Activated CD8-positive, alpha-beta memory T cell treated with anti-CD3 and anti-CD28 coated beads, Interleukin-2, amount 50 U/mL, for 1 hour (primary cell): Measurements from ENCODE around the gene SLC15A5.

Experiments
- DNase-seq: peaks from one replicate; pipeline ENCODE4 v3.0.0-alpha.2; 2020; ENCODE audit errors: extremely low read depth

Gene SLC15A5

DNA sequence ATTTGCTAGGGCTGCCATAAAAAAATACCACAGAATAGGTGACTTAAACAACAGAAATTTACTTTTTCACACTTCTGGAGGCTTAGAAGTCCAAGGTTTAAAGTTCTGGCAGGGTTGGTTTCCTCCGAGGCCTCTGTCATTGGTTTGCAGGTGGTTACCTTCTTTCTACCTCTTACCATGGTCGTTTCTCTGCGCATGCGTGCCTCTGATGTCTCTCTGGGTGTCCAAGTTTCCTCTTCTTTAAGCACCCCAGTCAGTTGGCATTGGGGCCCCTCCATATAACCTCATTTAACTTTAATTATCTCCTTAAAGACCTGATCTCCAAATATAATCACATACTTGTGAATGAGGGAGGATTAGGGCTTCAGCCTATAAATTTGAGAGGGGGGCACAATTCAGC, 103.2 kb downstream of the SLC15A5 start:
- no peak for DNase-seq

DNA sequence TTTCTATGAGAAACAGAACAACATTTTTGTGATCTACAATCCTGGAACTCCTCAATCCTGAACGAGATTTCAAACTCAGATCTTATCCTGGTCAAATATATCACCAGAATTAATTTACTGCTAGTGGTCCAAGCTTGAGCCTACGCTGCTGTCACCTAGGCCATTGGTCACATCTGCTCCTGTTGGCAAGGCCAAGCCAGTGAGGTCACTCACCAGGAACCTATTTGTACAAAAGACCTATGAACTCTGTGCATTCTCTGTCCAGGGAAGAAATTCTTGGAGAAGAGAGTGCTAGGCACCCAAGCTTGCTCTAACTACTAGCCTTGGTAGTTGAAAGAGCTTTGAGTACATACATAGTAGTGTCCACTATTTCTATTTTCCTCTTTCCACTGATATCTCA, 106.1 kb downstream of the SLC15A5 start:
- DNase-seq = no peak

DNA sequence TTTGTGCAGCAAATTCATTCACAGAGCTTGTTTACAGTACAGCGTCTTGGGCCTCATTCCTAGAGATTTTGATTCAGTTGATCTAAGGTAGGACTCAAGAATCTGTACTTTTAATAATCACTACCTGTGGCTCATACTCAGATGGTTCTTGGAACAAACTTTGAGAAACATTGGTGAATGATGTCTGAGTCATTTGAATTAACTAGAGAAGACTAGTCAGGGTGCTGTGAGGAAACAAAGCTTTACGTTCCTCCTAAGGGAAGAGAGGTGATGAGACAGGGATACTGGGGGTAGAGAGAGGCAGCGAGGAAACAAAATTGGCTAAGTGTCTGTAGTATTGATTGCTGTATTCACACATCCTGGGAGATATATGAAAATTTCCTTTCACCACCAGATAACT, 109.4 kb downstream of the SLC15A5 start:
- DNase-seq = no peak

DNA sequence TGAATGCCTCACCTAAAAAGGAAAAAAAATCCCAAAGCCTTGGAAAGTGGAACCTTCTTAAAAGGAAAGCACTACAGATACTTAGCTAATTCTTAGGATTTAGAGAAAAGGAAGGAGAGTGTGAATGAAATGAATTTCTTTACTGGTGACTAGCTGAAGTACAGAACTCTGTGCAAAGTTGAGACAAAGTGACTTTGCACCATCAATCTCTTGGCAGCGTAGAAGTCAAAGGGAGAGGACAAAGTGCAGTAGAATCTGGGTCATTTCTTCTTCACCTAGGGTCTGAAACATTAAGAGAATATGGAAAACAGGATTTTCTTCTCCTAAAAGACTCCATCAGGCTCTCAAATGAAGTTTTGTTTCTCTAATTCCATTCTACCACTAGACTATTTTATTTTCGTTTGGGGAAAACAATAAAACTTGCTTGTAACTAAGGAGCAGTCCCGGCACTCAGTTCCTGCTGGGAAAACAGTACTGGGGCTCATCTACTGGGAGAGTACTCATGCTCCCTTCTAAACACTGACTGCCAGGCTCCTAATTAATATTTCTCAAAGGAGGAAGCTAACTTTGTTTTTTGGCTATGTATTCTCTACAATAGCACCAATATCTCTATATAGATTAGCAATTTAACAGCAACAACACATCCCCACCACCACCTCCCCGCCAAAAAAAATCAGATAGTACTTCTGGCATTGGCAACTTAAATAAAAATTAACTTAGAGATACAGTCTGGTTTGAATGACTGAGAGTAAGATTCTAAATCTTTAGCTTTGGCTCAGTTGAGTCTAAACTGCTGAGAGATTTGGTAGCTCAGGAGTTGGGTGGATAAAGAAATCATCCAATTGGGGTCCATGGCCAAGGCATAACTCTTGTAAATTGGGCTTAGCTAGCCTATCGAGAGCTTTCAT, 110.7 kb downstream of the SLC15A5 start:
- DNase-seq = no peak

DNA sequence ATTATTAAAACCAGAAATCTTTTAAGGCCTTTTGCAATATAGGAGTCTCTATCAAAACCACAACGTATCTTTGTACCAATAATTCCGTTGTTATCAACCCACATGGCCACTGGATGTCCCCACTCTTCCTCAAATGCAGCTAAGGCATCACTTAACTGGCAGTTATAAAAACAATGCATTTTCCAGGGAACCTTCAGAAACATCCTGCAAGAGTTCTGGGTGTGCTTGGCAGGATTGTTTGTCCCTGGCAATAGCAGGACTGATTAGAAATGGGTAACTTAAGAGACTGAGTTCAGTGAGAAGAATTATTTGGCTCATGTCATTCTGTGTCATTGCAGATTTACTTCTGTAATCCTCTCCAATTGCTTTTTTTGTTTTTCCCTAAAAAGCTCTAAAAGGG, 112.0 kb downstream of the SLC15A5 start:
- no peak for DNase-seq

DNA sequence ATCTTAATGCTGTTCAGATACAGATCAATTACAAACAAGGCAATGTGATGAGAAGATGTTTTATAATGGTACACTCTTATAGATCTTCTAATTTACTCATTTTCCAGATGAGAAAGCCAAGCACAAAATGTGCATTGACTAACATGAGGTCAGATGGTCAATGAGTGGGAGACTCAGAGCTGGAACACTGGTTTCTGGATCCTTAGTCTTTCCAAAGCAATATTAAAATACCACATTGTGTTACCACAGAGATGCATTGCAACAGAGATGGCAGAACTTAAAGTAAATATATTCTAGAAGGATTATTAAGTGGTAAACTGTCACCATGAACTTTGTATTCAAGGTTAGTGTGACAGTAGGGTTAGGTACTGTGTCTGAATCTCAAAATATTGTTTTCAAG, 113.6 kb downstream of the SLC15A5 start:
- DNase-seq = no peak

DNA sequence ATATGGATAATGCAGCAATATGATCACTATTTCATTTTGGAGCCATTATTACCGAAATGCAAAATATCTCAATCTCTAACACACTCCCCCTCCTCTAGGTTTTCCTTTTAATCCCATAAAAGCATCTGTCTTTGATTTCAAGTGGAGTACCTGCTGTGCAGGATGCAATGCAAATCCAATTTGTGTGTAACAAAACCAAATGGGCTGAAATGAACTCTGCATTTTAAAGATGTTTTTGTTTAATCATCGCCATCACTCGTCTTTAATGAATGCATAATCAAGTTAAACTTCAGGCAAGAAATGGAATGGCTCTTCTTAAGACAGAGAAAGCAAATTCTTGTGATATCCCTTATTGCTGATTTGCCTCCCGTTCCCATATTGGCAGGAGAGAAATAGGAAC, 114.3 kb downstream of the SLC15A5 start:
- DNase-seq = no peak

DNA sequence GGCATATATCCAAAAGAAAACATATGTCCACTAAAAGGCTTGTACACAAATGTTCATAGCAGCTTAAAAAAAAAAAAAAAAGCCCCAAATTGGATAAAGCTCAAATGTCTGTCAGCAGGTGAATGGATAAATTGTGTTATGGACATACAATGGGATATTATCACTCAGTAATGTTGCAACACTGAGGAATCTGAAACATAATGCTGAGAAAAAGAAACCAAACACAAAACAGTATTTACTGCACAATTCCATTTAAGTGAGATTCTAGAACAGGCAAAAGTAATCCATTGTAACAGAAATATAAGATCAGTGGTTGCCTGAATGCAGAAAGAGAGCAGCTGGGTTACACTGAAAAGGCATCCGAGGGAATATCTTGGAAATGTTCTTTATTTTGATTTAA, 117.9 kb downstream of the SLC15A5 start:
- DNase-seq = no peak

DNA sequence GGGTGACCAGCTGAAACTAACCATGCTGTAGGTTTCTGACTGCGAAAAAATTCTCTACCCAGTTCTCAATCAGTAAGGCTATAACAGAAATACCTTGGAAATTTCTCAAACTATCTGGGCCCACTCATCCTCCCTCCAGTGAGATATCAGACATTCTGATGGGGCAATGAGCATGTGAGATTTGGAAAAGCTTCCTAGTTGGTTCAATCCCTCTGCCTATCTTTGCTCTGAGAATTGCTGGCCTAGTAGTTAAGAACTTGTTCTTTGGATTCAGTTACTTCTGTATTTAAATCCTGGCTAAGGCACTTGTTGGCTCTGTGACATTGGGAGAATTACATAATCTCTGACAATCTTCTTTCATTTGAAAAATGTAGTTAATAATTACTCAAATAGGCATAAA, 119.4 kb downstream of the SLC15A5 start:
- no peak for DNase-seq

DNA sequence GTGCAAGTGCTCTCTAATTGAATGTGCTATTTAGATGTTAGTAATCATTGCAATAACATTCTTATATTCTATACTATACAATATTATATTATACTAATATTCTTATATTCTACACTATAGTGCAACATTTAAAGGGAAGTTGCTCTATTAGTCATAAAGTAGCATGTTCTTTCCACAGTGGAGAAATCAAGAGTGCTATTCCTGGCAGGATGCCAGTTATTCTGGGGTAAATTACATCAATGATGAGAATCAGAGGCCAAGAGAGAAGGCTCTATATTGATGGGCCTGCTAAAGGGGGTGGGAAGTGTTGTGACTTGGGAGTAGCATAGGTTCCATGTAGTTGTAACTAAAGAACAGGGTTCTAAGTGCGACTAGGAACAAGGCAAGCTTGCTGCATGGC, 121.5 kb downstream of the SLC15A5 start:
- DNase-seq = no peak

DNA sequence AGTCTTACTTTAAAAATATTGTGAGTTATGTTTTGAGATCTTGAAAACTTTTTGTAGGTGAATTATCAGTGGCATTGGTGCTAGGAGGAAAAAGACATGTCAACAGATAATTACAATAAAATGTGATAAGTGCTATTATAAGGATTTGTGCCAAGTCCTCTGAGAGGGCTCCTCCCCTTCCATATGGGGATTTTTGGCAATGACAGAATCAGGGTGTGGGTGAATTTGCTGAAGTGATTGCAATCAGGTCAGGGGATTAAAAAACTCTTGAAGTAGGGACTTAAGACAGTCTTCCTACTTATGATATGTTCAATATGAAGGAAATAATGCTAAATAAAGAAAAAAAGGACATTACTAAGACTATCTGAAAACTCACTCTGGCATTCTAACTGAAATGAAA, 122.5 kb downstream of the SLC15A5 start:
- DNase-seq = no peak

DNA sequence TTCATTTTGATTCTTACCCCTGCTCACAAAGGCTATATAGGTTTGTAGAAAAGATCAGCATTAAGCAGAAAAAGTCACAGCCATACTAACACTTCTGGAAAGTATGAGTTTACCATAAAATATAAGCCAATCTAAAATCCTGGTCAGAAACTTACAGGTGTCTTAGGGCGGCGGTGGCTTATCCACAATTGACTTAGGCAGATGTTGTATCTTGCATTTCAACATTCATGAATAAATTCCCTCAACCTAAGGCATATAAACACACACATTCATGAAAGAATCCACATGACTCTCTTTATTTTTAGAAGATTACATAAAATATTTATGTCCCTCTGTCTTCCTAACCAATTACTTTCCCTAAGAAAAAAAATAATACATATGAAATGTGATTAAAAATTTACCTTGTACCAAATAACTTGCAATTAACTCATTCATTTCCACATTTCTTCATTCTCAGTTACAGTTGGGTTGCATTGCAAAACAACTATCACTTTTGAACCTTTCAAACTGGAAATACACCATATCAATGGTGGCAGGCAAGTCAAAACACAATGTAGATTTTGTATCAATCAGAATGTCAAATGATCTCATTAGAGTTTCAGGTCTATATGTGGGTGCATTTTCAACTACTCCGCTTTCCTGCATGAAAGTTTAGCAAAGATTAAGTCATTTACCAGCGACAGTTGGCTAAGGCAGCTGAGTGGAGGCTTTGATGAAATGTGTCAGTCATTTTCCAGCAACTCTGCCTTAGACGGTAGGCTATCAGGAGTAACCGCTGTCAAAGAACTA, 124.4 kb downstream of the SLC15A5 start:
- no peak for DNase-seq

DNA sequence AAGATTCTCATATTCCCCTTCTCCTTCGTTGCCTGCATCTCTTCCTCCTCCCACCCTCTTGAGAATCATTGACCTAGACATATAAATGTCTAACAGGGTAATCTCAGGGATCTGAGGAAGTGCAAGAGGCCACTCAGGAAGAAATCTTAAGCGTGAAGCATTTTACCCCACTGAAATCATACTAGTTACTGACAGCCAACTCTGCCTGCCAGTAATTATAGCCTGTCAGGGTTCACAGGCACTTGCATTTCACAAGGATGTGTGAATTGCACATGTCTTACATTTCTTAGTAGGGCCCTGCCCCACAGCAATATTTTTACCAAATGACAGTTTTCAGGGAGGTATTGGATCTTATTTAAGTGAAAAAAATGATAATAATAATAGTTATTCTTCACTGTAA, 127.2 kb downstream of the SLC15A5 start:
- no peak for DNase-seq

DNA sequence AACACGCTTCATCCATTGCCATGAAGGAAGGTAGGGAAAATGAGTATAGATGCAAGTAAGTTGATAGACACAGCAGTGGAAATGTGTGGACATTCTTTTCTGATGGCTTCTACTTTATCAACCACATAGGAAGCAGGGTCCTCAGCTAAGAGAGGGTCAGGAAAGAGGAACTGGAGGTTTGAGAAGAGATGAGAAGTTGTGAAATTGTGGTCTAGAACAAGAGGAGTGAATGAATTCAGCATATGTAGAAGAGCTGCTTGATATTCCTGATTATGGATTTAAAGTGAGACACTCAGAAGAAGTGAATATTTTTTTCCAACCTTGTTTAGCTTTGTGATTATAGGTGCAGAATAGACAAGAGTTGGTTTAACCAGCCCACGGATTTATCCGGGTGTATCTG, 128.5 kb downstream of the SLC15A5 start:
- DNase-seq = no peak
